ENCODE data around the gene PICALM. TPM values are rescaled to one million over a fixed set of nuclear protein-coding genes. Genes with fewer than 3 reads are reported as not detected.
"Not testable (repeated sequence)": the region's sequence is repeated elsewhere in the genome, so short reads cannot be mapped to it uniquely, and the experiment has no call there.

PICALM gene
- total RNA-seq, 4 donors from 2014 or later, result 201 to 292 (median 237) TPM

- Histone ChIP-seq H3K36me3 (no peaks in the 10 kb centered on the region), H3K9me3 (no peaks in the 10 kb centered on the region), H3K27me3 (no peaks in the 10 kb centered on the region), H3K4me1 (no peaks in the 10 kb centered on the region), H3K4me3 (no peak overlapping the region), H3K27ac (no peak overlapping the region)
- TF ChIP-seq POLR2A (IDR thresholded peaks at IDR 0.05), result no peak
- TF ChIP-seq CTCF (IDR thresholded peaks at IDR 0.05), result no peak
- DNase-seq, result no peak
These were observed 138.0 kb downstream of the PICALM start for GRCh38 chr11:85930879-85931366.

DNA sequence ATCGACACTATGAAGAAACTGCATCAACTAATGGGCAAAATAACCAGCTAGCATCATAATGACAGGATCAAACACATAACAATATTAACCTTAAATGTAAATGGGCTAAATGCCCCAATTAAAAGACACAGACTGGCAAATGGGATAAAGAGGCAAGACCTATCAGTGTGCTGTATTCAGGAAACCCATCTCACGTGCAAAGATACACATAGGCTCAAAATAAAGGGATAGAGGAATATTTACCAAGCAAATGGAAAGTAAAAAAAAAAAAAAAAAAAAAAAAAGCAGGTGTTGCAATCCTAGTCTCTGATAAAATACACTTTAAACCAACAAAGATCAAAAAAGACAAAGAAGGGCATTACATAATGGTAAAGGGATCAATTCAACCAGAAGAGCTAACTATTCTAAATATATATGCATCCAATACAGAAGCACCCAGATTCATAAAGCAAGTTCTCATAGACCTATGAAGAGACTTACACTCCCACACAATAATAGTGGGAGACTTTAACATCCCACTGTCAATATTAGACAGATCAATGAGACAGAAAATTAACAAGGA lies 142.2 kb downstream of the PICALM start:
- H3K27ac ChIP-seq, H3K27me3 ChIP-seq, H3K36me3 ChIP-seq, DNase-seq, H3K4me1 ChIP-seq, H3K9me3 ChIP-seq, H3K4me3 ChIP-seq: not testable (repeated sequence)

DNA sequence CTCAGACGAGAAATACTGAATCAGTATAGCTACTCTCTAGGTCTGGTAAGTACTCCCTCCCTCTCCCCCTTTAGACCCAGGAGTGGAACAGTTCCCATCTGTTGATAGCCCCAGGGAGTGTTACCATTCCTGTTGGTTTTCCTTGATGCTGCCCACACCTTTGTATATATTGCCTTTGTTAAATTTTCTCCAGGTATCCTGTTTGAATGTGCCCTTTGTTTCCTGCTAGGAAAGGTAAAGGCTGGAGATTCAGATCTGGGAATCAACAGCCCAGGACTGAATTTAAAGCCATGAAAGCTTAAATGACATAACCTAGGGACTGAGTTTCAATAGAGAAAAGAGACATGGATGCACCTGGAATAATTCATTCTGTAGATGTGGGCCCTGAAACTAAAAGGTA lies 145.4 kb downstream of the PICALM start:
- H3K4me1 ChIP-seq, result no peaks in the 10 kb centered on the region
- TF ChIP-seq POLR2A (IDR thresholded peaks at IDR 0.05) (no peak), CTCF (IDR thresholded peaks at IDR 0.05) (no peak)
- H3K4me3 ChIP-seq, result no peak overlapping the region
- H3K9me3 ChIP-seq, result no peaks in the 10 kb centered on the region
- DNase-seq, result no peak
- no peaks in the 10 kb centered on the region for H3K36me3 ChIP-seq
- H3K27me3 ChIP-seq, result no peaks in the 10 kb centered on the region
- H3K27ac ChIP-seq, result no peak overlapping the region

GRCh38 chr11:85922367-85922766 lies 146.5 kb downstream of the PICALM start:
- H3K4me3 ChIP-seq, result no peak overlapping the region
- no peaks in the 10 kb centered on the region for H3K9me3 ChIP-seq
- DNase-seq, result no peak
- H3K27ac ChIP-seq, result no peak overlapping the region
- H3K27me3 ChIP-seq, result no peaks in the 10 kb centered on the region
- H3K36me3 ChIP-seq, result no peaks in the 10 kb centered on the region
- H3K4me1 ChIP-seq, result no peaks in the 10 kb centered on the region
- no peak for TF ChIP-seq POLR2A (IDR thresholded peaks at IDR 0.05)
- TF ChIP-seq CTCF (IDR thresholded peaks at IDR 0.05), result no peak

- H3K9me3 ChIP-seq, result no peaks in the 10 kb centered on the region
- DNase-seq, result no peak
- H3K36me3 ChIP-seq, result no peaks in the 10 kb centered on the region
- no peak overlapping the region for H3K27ac ChIP-seq
- H3K4me1 ChIP-seq, result no peaks in the 10 kb centered on the region
- TF ChIP-seq CTCF (IDR thresholded peaks at IDR 0.05), result no peak
- TF ChIP-seq POLR2A (IDR thresholded peaks at IDR 0.05), result no peak
- no peaks in the 10 kb centered on the region for H3K27me3 ChIP-seq
- no peak overlapping the region for H3K4me3 ChIP-seq
These were observed 149.7 kb downstream of the PICALM start for GRCh38 chr11:85918910-85919794.

DNA sequence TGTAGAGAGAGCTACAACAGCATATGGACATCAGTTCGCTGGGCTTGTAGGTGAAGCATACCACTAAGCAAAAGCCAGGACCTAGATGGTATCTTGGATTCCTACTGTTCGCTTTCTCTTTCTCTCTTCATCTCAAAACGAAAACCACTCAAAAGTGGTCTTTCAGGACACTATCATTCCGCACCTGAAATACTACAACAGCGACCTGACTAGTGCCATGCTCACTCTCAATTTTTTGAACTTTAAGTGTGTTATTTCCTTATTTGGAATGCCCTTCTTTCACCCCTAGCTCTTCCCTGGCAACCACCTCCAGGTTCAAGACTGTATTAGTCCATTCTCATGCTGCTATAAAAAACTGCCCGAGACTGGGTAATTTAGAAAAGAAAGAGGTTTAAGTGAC lies 154.5 kb downstream of the PICALM start:
- TF ChIP-seq POLR2A (IDR thresholded peaks at IDR 0.05) (no peak), CTCF (IDR thresholded peaks at IDR 0.05) (no peak)
- no peaks in the 10 kb centered on the region for H3K4me1 ChIP-seq
- H3K4me3 ChIP-seq, result no peak overlapping the region
- no peak overlapping the region for H3K27ac ChIP-seq
- DNase-seq, result no peak
- H3K9me3 ChIP-seq, result no peaks in the 10 kb centered on the region
- no peaks in the 10 kb centered on the region for H3K27me3 ChIP-seq
- H3K36me3 ChIP-seq, result no peaks in the 10 kb centered on the region
